K562 (cell line): ENCODE data around the gene HTR1D. TPM values are rescaled to one million over a fixed set of nuclear protein-coding genes. Genes with fewer than 3 reads are reported as not detected.

ENCODE experiments used
- BCL6 ChIP-seq: fragments of 250-450 bp; sonication (Bioruptor Pico); IDR thresholded peaks from 2 replicates; pipeline ENCODE4 v1.4.0; 2020
- ETV5 ChIP-seq: sonication (generic); formaldehyde crosslinking; IDR thresholded peaks from 2 replicates; pipeline ENCODE4 v1.4.0; 2020; ENCODE audit warnings: low read depth, mild to moderate bottlenecking, missing genetic modification reagents
- HBP1 ChIP-seq: fragments of 450-650 bp; formaldehyde crosslinking; IDR thresholded peaks from 2 replicates; pipeline ENCODE4 v1.4.0; 2022; ENCODE audit warnings: missing genetic modification characterization
- POU5F1 ChIP-seq: fragments of 150-350 bp; IDR thresholded peaks from 2 replicates; pipeline ENCODE4 v1.6.1; 2014; ENCODE audit warnings: borderline replicate concordance, low read length, low read depth, mild to moderate bottlenecking; ENCODE audit not compliant: partially characterized antibody
- RCOR1 ChIP-seq, 2 experiments: IDR thresholded peaks; 2 replicates each; pipeline ENCODE4 v1.6.1; 2012; ENCODE audit warnings: low read depth in 2 of 2, low read length in 2 of 2, borderline replicate concordance in 1 of 2, improper control_type of control experiment in 1 of 2
- REST ChIP-seq, 2 experiments: fragments of 450-650 bp; formaldehyde crosslinking in 1 of 2; IDR thresholded peaks; 2 replicates each; pipeline versions ENCODE4 v1.4.0 to v1.6.1; 2014 to 2020; ENCODE audit warnings: mild to moderate bottlenecking in 2 of 2, borderline replicate concordance in 1 of 2, low read depth in 1 of 2
- ZNF436 ChIP-seq: fragments of 250-450, 450-650 bp; sonication (Bioruptor Pico); formaldehyde crosslinking; IDR thresholded peaks from 2 replicates; pipeline ENCODE4 v1.7.0; 2020; ENCODE audit warnings: mild to moderate bottlenecking
- polyA plus RNA-seq, 8 experiments: library from polyadenylated mRNA; depleted of rRNA in 4 of 8; stranded (reverse) in 5 of 8; unstranded in 3 of 8; fragments of >200 nt; fragmentation: Nextera tagmentation in 2 of 8; fragmentation: Illumina TruSeq in 1 of 8; extraction: Ambion mirVana in 2 of 8; extraction: Trizol in 1 of 8; gene quantifications; 2 replicates each; pipeline versions ENCODE4 v1.2.1 to v1.2.3, GENCODE V29; 2011 to 2014; ENCODE audit warnings: inconsistent platforms in 1 of 8, missing spikeins in 1 of 8
- total RNA-seq, 7 experiments: library from RNA; depleted of rRNA in 6 of 7; stranded (reverse); fragments of >200 nt in 6 of 7; fragmentation: Illumina TruSeq in 2 of 7; extraction: Trizol in 2 of 7; gene quantifications; 2 replicates each; pipeline versions ENCODE4 v1.2.1 to v1.2.3, GENCODE V29; 2011 to 2021; ENCODE audit warnings: low replicate concordance in 1 of 7

Gene HTR1D
- total and polyA plus RNA-seq, 9 of the 15 experiments (the other 6 are each of a cell fraction or from before 2014, with no cell fraction given): 0.03 to 0.09 (median 0.04) TPM; not detected in 4

DNA sequence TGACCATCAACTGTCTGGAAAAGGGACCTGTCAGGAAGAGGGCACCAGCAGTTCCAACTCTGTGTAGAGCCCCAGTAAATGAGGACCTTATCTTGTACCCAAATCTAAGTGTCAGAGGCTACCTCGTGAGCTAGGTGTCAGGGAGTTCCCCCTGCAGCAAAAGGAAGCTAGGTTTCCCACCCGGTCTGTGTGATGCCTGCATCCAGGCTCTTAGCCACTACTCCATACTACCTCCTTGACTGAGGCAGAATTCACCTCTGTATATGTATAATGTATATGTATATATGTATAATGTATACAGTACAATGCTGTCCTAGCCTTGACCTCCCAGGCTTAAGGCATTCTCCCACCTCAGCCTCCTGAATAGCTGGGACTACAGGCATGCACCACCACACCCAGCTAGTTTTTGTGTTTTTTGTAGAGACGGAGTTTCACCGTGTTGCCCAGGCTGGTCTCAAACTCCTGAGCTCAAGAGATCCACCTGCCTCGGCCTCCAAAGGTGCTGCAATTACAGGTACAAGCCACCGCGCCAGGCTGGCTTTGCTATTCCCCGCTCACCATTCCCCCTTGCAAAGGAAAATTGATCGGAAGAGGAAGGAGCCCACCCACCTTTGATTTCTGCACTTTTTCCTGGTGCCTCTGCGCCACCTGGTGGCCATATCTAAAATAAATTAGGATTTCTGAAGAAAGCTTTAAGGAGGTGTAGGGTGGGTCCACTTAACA is 32.9 kb downstream of the HTR1D start (continued):
- TF ChIP-seq REST (IDR thresholded peaks at IDR 0.05; ENCODE audit: borderline replicate concordance): peak; percentile 95
- TF ChIP-seq REST (CRISPR knock-in tag; IDR thresholded peaks at IDR 0.05; ENCODE audit: low read depth): no peak
- no peak for TF ChIP-seq ZNF436 (CRISPR knock-in tag)
- TF ChIP-seq RCOR1 (IDR thresholded peaks at IDR 0.05; ENCODE audit: borderline replicate concordance in 1 of 2, low read depth in 2 of 2, low read length in 2 of 2): no peak
- no peak for TF ChIP-seq BCL6
- TF ChIP-seq POU5F1: no peak
- no peak for TF ChIP-seq ETV5 (CRISPR knock-in tag)
- TF ChIP-seq HBP1 (CRISPR knock-in tag): no peak
